Activated CD8-positive, alpha-beta memory T cell treated with anti-CD3 and anti-CD28 coated beads for 24 hours (primary cell): ENCODE data around the gene PITPNB.

ENCODE experiments used
- DNase-seq: peaks from one replicate; pipeline ENCODE4 v3.0.0-alpha.2; 2020

PITPNB gene

DNA sequence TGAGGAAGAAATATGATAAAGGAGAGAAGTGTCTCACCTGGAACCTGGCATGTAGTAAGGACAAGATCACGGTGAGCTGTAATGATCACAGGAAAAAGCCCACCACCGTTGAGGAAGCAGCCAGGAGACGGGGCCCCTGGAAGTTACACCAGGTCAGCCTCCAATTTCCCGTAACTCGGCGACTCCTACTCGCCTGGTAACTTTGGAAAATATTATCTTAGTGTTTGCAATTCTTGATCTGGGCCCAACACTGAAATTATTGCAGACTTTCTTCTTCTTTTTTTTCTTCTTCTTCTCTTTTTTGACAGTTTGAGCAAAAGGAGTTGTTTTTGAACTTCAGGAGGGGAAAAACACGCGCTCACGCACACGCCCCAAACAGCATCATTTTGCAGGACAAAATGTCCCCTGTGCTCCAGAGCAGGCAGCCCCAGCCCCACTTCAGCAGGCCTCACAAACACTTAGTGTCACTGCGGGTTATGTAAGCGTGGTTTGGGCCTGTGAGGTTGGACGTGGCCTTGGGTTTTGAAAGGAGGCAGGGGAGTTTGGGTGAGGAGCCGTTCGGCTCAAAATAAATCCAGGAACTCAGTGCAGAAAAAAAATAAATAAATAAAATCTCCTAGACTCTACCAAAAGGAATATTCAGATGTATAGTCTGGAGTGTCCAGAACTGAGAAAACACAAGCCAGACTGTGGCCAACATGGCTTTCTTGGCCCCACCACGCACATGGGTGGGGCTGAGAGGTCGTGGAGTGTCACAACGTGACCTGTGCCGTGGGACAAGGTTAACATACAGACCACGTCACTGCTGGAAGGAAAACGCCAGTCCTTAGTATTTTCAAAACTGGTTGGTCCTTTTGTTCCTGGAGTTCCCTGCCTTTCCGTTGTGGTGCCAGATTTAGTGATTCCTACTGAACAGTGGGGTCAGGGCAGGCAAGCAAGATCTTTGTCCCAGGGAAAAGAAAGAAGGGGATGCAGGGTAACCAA is 91.2 kb downstream of the PITPNB start:
- DNase-seq: no peak

DNA sequence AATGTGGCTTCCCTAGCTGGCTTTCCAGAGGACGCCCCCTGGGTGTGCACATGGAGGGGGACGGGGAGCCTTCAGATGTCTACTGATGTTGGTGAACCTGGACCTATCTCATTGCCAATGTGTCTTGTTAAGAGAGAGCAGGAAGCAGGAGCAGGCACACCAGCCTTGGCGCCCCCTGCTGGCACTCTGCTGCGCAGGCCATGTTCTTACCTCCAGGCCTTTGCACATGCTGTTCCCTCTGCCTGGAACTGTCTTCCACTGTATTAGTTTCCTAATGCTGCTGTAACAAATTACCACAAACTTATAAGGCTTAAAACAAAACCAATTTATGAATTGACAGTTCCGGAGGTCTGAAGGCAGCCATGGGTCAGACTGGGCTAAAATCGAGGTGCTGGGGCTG is 93.9 kb downstream of the PITPNB start:
- DNase-seq: no peak

DNA sequence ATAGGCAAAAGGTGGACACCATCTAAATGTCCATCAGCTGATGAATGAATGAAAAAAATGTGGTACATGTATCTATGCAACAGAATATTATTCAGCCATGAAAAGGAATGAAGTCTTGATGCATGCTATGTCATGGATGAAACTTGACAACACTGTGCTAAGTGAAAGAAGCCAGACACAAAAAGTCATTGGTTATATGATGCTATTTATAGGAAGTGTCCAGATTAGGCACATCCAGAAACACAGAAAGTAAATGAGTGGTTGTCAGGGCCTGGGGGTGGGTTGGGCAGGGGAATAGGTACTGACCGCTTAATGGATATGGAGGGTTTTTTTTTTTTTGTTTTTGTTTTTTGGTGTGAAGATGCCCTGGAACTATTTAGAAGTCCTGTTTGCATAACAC is 95.8 kb downstream of the PITPNB start:
- DNase-seq: no peak

DNA sequence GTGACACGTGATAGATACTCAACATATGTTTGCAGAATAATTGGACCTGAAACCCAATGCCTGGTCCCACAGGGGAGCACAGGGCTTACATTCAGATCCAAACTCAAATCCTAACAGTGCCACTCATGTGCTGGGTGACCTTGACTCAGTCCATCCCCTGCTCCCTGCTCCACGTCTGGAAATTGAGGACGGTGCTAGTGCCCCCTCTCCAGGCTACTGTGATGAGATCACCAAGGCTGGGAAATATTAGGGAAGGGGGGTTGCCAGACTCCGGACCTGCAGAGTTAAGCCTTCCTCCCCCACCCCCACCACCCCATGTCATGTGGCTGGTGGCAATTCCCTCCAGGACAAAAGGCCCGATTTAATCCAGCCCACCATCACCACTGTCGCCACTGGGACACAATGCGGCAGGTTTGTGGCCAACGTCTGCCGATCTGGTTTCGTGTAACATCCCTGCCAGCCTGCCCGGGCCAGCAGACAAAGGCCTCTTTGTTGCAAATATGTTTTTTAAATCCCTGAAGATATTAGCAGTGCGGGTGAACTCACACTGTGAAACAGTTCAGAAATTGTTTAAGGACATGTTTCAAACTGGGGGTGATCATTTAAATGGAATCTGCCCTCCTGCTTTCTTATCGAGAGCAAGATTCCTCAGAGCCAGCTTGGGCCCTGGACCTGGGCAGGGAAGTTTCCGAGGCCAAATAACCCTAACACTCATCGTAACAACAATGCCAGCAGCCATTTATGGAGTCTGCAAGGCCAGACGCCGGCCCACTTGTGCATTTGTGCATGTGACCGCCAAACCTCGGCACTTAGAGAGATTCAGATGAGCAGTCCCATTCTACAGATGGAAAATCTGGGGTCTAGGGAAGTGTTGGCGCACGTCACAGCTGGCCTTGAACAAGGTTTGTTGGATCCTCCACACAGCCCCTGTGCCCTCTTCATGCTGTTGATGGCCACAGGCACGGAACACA is 97.9 kb downstream of the PITPNB start:
- no peak for DNase-seq

DNA sequence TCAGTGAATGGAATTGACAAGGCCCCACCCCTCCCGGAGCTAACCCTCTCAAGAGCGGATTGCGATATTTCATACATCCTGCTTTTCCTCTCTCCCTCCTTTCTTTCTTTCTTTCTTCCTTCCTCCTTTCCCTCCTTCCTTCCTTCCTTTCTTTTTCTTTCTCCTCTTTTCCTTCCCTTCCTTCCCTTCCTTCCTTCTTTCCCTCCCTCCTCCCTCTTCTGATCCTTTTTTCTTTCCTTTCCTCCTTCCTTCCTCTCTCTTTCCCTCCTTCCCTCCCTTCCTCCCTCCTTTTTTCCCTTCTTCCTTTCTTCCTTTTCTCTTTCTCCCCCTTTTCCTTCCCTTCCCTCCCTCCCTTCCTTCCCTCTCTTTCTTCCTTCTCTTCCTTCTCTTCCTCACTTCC is 102.5 kb downstream of the PITPNB start:
- no peak for DNase-seq

DNA sequence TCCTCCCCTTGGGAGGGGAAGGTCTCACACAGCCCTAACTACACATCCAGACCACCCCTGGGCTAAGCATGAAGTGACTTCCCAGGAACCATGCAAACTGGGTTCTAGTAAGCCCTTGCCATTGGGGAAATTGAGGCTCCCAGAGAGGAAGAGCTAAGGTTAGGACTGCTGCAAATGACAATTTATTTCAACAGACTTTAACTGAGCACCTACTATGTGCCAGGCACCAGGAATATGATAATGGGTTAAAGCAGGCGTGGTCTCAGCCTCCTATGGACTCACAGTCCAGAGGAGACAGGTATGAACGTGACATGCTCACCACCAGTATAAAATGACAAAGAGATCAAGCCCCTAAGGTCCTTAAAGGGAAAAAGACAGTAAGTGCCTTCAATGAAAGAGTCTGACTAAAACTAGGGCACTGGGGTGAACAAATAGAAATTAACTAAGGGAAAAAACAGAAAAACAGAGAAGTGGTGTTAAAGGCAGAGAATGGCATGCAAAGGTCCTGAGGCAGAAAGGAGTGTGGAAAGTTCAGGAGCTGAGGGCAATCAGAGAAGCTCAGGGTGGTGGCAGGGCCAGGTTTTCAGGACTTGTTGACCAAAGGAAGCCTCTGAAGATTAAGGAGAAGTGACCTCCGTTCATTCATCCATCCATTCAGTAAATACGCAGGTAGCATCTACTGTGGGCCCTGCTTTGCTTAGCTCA is 103.1 kb downstream of the PITPNB start:
- DNase-seq: no peak

DNA sequence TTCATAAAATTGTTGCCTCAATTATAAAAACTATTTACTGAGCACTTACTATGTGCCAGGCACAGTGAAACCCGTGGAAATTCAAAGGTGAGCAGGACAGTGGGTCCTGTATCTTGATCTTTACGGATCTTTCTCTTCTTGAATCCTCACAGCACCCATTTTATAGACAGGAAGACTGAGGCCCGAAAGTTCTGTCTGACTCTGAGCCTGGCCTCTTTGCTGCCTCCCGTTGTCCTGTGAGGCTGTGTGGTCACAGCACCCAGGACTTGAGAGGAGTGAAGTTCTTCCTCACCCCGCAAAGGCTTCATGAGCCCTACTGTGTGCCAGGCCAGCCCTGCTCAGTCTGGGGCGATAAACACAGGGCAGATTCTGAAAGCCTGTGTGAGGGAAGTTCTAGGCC is 104.1 kb downstream of the PITPNB start:
- DNase-seq: no peak

DNA sequence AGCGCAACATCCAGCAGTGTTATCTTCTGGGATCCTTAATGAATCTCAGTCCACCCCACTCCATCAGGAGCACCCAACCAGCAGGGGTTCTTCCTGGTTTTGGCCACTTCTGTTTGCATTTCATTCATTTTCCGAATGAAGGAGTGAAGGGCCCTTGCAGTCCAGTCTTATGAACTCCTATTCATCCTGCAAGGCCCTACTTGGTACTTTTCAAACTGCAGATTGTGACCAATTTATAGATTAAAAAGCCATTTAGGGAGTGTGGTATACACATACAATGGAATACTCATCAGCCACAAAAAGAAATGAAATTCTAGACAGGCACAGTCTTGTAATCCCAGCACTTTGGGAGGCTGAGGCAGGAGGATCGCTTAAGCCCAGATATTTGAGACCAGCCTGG is 107.3 kb downstream of the PITPNB start:
- DNase-seq: no peak

DNA sequence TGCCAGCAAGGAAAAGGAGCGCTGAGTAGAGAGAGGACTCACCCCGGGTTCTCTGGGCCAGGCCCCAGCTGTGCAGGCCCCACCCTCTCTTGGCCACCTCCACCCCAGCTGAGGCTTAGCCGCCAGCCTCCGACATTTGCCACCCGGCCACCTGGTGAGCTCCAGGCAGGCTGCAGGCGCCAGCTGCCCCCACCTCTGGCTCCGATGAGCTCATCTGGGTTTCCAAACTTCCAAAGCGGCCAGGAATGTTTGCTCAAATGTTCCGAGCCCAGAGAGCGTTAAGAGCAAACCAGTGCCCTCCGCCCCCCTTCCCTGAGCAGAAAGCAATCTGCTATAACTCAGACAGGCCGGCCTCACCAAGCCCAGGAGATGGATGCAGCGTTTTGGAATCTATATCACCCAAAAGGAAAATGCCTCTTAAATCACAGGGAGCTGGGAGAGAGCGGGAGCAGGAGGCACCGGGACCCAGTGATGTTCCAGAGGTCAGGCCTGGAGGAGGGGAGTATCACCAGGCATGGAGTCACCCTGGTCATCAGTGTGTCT is 108.4 kb downstream of the PITPNB start:
- no peak for DNase-seq

DNA sequence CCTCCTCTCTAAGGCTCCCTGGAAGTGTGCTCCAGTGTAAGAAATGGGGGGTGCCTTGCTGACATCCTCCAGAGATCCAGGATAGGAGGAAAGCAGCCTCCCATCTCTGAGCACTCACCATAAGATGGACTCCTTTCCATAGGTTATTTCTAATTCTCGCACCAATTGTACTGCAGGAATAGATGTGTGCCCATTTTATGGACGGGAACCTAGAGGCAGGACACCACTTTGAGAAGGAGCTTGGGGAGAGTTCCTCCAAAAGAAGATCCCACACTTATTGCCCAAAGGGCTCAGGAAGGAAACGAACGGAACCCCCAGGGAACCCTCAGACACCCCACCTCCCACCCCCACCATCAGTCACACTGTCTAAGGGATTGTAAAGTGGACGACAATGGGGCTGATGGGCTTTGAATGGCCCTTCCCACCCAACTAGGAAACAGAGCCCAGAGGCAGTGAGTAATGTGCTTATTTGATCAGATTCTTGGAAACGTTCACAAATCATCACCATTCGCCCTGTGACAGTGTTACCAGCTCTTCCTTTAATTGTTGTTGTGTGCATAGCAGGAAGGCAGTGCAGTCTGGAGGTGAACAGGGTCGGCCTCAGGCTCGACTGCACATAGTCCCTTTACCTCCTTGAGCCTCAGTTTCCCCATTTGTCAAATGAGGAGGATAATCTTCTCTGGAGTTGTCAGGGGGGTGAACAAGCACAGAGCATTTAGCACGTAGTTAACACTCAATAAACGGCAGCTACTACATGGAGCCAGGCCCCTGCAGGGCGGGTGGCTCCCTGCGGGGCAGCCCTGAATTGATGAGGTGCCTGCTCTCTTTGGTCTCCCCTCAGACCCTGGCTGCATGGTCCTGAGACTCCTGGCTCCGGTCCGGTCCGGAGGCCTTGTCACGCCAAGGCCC is 109.1 kb downstream of the PITPNB start:
- no peak for DNase-seq

DNA sequence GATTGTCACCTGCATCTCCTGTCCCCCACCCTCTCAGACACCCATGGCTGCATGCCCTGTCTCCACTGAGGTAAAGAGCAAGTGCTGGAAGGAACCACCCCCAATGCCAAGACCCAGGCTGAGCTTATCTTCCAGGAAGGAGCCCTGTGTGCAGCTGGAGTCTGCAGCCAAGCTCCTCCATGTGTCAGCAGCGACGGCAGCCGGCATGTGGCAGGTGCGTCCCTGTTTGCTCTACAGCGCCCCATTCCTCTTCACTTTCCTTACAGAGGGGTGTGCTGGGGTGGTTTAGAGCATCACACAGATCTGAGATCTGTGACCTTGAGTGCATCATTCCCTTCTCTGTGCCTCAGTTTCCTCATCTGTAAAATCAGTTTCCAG is 109.8 kb downstream of the PITPNB start:
- no peak for DNase-seq

DNA sequence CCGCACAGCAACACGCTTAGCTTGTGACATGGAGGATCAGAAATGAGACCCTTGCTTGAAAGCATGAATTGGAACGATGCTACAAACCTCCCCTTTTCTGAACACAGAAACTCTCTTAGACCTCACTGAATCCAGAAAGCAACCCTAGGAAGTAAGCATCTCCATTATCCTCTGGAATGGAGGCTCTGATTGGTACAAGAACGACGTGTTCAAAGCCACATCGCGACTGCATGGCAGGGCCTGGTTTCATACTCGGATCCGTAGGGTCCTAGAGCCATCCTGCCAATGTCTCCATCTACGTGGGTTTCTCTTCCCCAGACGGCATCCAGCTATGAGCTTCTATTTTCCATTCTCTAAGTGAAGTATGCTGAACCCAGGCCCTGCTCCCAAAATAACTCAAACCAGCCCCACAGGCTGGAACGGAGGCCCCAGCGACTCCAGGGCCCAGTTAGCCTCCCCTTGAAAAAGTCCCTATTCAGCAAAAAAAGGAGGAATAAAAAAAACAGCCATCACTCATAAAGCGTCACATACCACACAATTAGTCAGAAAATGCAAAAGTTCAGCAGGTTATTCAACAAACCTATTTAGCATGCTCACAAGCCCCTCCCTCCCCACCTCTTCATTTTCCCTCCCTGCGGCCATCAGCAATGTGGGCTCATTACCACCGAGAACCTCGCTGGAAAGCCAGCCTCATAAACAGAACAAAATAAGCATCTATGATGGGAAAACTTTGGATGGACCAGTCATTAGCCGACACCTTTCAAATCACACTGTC is 110.4 kb downstream of the PITPNB start:
- DNase-seq: no peak

DNA sequence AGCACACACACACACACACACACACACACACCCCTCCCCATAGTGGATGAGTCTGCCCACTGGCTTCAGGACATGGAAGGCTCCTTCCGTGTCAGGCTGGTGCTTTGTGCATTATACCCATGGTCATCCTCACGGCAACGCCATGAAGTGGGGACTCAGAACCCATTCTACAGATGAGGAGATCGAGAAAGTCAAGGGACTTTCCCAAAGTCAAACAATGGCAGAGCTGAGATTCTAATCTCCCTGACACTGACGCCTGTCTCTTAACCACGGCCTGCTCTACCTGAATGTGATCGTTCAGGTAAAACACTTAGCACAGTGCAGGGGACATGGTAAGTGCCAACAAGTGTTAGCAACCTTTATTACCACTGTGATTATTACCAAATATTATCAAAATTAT is 113.2 kb downstream of the PITPNB start:
- DNase-seq: no peak

DNA sequence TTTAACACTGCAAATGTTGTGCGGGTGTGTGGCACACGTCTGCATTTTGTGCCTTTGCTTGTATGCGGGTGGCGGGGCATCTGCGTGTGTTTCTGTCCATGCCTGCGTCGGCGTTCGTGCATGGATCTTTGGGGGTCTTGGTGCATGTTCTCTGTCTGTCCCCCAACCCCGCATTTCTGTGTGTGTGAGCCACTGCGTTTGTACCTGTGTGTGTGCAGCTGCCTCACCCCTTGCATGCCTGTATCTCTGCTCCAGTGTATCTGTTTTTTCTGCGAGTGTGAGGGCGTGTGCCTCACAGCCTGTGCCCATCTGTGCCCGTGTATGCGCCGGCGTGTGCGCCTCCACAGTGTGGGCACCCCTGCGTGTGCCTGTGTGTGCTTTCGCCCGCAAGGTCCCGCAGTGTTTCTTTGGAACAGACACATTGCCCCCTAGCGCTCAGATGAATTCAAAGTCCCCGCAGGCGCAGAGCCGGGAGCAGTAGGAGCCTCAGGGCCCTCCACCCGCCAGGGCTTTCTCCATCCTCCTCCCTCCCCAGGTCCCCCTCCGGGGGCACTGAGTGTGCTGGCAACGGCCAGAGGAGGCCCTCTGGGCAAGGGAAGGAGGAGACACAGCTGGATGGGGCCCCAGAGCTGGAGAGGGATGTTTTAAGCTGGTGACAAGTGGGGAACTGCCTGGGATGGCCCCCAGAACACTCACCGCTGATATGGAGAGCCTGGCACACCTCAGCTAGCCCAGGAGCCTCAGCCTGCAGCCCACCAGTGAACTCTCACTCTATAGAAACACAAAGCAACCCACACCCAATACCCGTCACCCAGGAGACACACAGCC is 114.4 kb downstream of the PITPNB start:
- peak; percentile 76 for DNase-seq

DNA sequence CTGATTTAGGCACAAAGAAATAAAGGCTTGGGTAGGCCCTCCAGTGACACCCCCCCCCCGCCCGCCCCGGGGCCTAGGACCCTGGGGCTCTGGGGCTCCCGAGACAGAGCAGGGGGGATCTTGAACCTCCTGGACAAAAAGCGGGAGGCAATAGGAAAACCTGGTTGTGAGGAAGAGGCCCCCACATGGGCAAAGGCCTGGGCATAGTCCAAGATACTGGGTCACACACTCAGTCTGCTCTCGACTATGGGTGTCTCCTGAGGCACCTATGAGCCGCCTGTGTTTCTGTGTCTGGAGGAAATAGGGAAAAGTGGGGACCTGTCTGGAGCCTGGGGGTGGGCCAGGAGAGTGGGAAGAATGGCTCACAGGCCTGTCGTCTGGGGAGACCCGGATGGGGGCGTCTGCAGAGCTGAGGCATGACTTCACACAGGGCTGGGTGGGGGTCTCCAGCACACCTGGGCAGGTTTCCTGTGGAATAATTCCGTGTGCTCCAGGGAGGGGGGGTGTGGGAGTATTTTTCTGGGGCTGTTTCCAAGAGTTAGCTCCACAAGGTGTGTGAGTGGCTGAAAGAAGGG is 115.1 kb downstream of the PITPNB start:
- no peak for DNase-seq

DNA sequence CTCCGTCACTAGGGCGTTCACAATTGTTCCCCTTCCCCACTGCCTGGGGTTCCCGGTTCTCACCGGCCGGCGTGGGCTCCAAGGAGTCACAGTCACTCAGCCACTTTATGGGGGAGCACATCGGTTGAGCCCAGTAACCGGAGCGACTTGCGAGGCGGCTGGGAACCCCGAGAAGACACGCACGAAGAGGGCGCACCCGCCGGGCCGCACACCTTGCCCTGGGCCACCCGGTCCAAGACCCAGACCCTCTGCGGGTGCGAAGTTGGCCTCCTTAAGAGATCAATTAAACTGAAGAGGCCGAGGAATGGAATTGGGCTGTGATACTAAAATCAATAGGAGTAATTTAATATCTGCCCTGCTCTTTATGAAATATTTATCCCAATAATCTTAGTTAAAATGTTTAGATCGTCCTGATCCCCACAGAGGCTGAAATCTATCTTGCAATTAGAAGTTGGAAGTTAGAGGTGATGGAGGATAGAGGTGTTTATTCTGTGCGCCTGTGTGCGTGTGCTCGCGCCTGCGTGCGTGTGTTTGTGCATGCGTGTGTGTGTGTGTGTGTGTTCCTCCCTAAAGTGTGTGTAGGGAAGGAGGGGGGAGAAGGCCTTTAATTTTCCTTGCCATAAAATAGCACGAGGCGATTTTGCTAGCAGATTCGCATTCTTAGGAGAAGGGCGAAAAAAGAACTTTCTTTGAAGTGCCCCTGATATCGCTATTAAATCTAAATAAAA is 116.5 kb downstream of the PITPNB start:
- no peak for DNase-seq
